Cardiac muscle cell (in vitro differentiated cells and primary cell): Measurements from ENCODE around the gene UNC13A. TPM values are rescaled to one million over a fixed set of nuclear protein-coding genes. Genes with fewer than 3 reads are reported as not detected.

Experiments
- DNase-seq, 2 donors: peaks; one replicate each; pipeline versions ENCODE4 v3.0.0 to v3.0.0-alpha.2; 2010 to 2017; ENCODE audit warnings: low read depth in 1 of 2, low spot score in 1 of 2
- H3K27ac ChIP-seq: fragments of 200-600 bp; sonication (generic); 2 replicates; pipeline ENCODE4 v1.5.1; 2016
- H3K27me3 ChIP-seq: fragments of 200-600 bp; sonication (generic); 2 replicates; pipeline ENCODE4 v1.6.0; 2016; ENCODE audit warnings: control low read depth
- H3K36me3 ChIP-seq: fragments of 200-600 bp; sonication (generic); 2 replicates; pipeline ENCODE4 v1.5.1; 2016; ENCODE audit warnings: control low read depth
- H3K4me1 ChIP-seq: fragments of 200-600 bp; sonication (generic); 2 replicates; pipeline ENCODE4 v1.8.1; 2017; ENCODE audit warnings: low read depth, mild to moderate bottlenecking, mixed run types
- H3K4me3 ChIP-seq: fragments of 200-600 bp; sonication (generic); 2 replicates; pipeline ENCODE4 v1.5.1; 2016; ENCODE audit warnings: mild to moderate bottlenecking
- H3K9me3 ChIP-seq: fragments of 200-600 bp; sonication (generic); 2 replicates; pipeline ENCODE4 v1.5.1; 2017; ENCODE audit warnings: low read depth, mild to moderate bottlenecking, control low read depth
- CTCF ChIP-seq: IDR thresholded peaks from 2 replicates; pipeline ENCODE4 v1.5.1; 2012; ENCODE audit warnings: low read depth, mild to moderate bottlenecking, low read length
- polyA plus RNA-seq: library from polyadenylated mRNA; unstranded; fragments of >200 nt; fragmentation: Nextera tagmentation; extraction: Ambion mirVana; gene quantifications from 2 replicates; pipeline ENCODE4 v1.2.1, GENCODE V29; 2016
- total RNA-seq: library from RNA; depleted of rRNA; stranded (reverse); fragments of >200 nt; gene quantifications from 2 replicates; pipeline ENCODE4 v1.2.3, GENCODE V29; 2016

UNC13A gene
- total and polyA plus RNA-seq, 2 experiments from 2014 or later = 0.31 to 0.54 TPM

DNA sequence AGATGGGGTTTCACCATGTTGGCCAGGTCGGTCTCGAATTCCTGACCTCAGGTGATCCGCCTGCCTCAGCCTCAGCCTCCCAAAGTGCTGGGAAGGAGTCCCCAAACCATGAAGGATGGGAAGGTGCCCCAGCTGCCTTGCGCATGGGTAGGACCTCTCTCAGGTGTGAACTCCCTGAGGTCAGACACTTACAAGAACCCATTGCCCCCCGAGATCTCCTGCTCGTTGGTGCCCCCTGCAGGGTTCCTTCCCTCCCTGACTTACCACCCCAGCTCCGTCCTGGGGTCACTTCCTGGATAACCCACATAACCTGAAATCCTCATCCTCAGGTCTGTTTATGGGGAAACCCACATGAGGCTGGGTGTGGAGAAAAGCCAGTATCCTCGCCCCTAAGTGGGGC, 41.7 kb downstream of the UNC13A start:
- no peaks in the 10 kb centered on the region for H3K36me3 ChIP-seq
- no peak for DNase-seq
- H3K4me3 ChIP-seq = no peak overlapping the region
- peak; percentile 6 for TF ChIP-seq CTCF
- no peaks in the 10 kb centered on the region for H3K27me3 ChIP-seq
- no peaks in the 10 kb centered on the region for H3K9me3 ChIP-seq
- H3K4me1 ChIP-seq = no peaks in the 10 kb centered on the region
- no peak overlapping the region for H3K27ac ChIP-seq

GRCh38 chr19:17645339-17645963, 42.7 kb downstream of the UNC13A start:
- H3K4me3 ChIP-seq = no peak overlapping the region
- H3K4me1 ChIP-seq = no peaks in the 10 kb centered on the region
- DNase-seq = no peak
- no peaks in the 10 kb centered on the region for H3K9me3 ChIP-seq
- TF ChIP-seq CTCF = no peak
- H3K27ac ChIP-seq = no peak overlapping the region
- H3K27me3 ChIP-seq = no peaks in the 10 kb centered on the region
- H3K36me3 ChIP-seq = no peaks in the 10 kb centered on the region

- Histone ChIP-seq H3K27ac (no peak overlapping the region), H3K4me1 (no peaks in the 10 kb centered on the region), H3K9me3 (no peaks in the 10 kb centered on the region), H3K36me3 (no peaks in the 10 kb centered on the region), H3K4me3 (no peak overlapping the region), H3K27me3 (no peaks in the 10 kb centered on the region)
- DNase-seq = no peak
- no peak for TF ChIP-seq CTCF
Measured at GRCh38 chr19:17642656-17643055, 45.5 kb downstream of the UNC13A start.

DNA sequence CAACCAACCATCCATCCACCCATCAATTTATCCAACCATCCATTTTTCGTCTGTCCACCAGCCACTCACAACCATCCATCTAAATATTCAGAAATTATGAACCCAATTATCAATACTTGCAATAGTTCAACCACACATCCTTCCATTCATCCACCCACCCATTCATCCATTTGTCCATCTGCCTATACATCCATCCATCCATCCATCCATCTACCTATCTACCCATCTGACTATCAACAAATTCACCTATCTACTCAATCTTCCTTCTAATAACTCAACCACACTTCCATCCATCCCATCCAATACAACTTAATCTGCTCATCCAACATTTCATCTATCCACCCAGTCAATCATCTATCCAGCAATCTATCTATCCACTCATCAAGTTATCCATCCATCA, 46.3 kb downstream of the UNC13A start:
- Histone ChIP-seq H3K4me1 (no peaks in the 10 kb centered on the region), H3K36me3 (no peaks in the 10 kb centered on the region), H3K4me3 (no peak overlapping the region), H3K27me3 (no peaks in the 10 kb centered on the region), H3K27ac (no peak overlapping the region), H3K9me3 (no peaks in the 10 kb centered on the region)
- TF ChIP-seq CTCF = no peak
- no peak for DNase-seq

GRCh38 chr19:17641181-17641580, 47.0 kb downstream of the UNC13A start:
- DNase-seq = no peak
- Histone ChIP-seq H3K36me3 (no peaks in the 10 kb centered on the region), H3K27ac (no peak overlapping the region), H3K9me3 (no peaks in the 10 kb centered on the region), H3K4me3 (no peak overlapping the region), H3K4me1 (no peaks in the 10 kb centered on the region), H3K27me3 (no peaks in the 10 kb centered on the region)
- no peak for TF ChIP-seq CTCF
